SK-N-DZ (cell line): Measurements from ENCODE around the gene TAS1R1.

Experiments
- DNase-seq: peaks from one replicate; pipeline ENCODE4 v3.0.0-alpha.2; 2015; ENCODE audit warnings: low spot score

TAS1R1 gene

DNA sequence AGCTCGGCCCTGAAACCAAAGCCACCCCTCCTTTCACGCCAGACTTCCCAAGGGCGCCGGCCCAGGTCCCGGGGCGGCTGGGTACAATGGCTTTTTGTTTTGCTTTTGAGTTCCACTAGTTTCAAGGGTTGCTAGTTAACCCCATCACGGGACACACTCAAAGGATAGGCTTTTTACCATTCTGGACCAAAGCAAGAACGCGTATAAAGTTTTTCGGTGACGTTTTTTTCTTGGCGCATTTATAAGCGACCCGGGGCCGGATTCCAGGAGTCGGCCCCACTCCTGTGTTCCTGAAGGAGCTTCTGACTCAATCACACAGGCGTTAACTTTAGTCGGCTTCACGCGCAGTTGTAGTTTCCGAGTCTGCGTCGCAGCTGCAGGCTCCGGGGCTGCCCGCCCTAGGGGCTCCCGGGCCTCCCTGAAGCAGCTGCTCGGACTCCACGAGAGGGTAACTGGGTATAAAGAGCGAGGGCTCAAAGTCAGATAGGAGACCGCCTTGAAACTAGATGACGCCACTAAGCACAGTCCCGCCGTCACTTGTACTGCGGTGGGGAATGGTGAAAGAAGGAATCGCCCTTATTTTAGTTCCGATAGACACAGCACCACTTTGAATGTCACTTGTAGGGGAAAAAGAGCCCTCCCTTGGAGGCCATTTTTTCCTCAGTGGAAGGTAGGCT lies 48.3 kb downstream of the TAS1R1 start:
- peak; percentile 68 for DNase-seq

DNA sequence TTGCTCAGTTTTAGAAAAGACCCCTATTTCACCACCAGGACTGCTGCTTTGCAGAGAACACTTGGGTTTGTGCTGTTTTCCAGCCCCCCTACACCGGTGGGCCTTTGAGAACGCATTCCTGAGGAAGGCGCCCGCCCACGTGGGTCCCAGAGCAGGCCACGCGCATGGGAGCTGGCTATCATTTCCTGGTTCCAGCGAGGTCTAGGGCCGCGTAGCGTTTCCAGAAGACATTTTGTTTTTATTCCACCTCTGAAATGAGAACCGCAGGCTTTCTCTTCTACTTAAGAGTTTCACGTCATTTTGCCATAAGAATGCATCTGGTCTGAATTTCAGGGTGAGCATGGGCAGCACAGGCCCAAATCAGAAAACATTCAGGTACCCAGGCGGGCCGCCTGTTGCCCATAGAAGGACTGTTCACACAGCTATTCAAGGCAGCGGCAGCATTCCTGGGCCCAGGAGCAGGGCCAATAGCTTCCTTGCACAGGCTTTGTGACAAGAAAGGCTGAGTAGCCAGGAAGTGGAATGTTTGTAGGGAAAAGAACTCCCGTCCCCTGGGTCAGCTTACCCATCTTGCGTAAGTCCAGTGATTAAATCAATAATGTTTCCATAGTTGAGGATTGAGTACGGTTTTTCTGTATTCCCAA lies 48.9 kb downstream of the TAS1R1 start:
- DNase-seq = peak; percentile 71

DNA sequence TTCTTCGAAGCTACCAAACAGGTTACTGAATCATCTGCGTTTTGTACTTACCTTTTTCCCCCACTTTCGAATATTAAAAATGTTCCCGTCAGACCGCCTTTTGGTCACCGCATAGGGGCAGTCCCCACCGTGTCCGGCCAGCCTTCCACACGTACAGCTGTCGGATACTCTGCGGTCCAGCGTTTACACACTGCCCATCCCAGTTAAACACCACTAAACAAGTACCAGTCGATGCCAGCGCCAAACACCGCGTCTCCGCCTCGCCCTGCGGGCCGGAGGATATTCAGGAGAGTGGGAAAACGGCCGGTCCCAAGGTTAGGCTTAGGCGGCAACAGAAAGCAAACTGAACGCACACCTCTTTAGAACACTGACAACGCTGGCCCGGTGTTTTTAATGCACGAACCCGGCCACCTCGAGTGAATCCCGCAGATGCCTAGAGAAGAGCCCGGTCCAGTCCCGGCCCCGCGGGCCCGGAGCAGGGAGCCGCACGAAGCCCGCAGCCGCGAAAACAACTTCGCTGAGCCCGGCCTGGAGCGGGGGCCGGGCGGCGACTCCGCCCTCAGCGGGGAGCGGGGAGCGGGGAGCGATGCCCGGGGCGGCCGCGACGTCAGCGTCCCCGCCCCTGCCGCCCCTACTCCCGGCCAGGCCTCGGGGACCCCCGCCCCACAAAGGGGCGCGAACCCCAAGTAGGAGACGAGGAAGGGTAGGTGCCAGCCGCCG lies 57.7 kb downstream of the TAS1R1 start:
- peak; percentile 36 for DNase-seq

DNA sequence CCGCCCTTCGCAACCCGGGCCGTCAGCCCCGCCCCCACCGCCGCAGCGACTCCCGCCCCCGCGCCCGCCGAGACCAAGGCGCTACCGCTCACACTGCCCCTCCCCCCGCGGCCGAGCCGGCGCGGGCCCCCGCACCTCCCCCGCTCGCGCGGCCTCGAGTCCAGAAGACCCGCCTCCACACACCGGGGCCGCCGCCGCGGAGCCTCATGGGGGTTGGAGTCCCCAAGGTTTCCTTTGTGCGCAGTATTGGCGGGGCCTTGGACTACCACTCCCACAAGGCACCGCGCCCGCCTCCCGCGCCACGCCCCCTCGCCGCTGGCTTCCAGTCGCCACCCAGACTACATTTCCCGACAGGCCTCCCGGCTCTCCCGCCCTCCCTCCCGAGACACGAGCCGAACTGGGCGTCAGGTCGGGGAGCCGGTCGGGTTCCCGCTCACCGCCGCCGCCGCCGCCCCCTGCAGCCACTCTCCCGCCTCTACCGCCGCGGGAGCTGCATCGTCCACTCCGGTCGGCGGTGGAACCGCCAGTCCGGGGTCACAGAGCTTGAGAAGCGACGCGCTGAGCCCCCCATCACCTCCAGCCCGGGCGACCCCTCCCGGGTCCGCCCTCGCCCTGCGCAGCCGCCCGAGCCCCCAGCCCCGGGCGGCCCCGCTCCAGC lies 58.4 kb downstream of the TAS1R1 start, which contains the start of gene PHF13:
TSS of gene PHF13 (plus strand) at position 371 of the 658 bp plus-strand sequence. CDS start 336 bp downstream, outside the sequence.
- DNase-seq = peak; percentile 97

DNA sequence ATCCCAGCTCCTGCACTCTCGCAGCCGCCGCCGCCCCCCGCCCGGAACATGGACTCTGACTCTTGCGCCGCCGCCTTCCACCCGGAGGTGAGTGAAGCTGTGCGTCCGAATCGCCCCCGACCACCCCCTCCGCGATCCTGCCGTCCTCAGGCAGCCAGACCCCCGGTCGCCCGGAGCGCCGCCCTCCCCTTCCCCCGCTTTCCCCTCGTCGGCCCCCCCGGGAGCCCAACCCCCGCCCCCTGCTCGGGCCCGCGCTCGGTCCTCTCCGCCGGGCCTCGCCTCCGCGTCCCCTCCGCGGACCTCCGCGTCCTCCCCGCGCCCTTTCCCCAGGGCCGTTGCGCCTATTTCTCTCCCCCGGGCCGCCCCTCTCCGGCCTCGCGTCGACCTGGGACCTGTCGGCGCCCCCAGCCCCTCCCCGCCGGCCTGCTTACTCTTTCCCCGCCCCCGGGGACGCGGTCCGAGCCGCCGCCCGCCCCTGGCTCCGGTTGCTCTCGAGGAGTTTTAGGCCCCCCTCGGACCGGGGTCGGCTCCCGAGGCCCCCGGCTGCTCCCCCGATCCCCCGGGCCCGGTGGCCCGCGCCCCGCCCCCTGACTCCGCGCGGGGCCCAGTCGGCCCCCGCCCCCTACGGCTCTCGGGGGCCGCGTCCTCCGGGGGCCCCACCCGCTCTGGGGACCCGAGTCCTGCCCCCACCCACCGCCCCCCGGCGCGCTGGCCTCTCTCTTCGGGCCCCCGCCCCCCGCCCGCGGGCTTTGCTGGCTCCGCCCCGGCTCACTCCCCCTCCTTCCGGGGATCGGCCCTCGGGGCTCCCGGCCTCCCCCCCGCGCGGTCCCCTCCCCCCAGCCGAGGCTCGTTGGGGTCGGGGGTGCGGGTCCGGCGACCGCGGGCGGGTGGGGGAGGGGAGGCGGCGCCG lies 59.2 kb downstream of the TAS1R1 start:
- DNase-seq = no peak

DNA sequence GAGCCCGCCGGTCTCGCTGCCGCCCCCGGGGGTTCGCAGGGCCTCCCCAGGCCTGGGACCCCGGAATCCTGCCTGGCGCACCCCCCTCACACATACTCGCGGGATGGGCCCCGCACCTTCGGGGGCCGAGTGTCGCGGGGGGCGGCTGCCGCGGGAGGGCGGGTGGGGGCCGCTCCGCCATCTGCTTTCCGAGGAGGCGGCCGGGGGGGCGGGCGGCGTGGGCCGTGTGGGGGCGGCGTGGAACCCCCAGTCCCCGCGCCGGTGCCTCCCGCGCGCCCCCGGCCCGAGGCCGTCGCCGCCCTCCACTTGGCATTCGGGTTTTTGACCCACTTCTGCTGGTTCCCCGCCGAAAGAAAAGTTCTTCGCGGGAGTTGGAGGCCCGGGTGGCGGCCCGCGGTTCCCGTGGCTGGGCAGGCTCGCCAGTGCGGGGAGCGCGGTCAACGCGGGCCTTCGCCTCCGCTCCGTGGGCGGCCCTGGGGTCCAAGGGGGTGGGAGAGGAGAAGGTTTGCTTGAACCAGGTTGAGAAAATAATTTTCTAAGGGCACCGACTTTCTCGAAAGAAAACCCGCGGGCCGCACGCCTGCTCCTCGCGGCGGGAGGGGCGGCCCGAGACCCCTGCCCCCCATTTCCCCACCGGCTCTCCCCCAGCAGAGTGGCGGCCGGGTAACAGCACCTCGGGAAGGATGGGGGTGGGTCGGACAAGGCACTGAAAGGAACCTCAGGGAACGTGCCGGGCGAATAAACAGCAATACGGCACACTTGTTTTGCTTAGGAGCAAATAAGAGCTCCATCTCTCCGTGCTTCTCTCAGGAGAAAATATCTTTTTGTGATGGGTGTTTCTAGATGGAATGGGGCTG lies 60.0 kb downstream of the TAS1R1 start:
- DNase-seq = no peak

DNA sequence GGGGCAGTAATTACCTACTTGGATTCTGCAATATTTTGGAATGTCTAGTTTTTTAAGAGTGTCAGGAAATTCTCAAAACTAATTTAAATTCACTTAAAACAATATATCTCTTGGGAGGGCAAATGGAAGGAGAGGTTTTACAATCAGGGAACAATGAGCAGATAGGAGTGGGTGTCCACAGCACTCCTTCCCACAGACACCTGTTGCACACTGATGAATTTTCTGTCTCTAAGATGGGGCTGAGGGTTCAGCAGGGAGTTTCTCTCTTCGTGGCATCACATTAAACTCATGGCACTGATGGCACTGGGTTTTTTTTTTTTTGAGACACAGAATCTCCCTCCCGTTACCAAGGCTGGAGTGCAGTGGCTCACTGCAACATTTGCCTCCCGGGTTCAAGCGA lies 63.9 kb downstream of the TAS1R1 start:
- no peak for DNase-seq

DNA sequence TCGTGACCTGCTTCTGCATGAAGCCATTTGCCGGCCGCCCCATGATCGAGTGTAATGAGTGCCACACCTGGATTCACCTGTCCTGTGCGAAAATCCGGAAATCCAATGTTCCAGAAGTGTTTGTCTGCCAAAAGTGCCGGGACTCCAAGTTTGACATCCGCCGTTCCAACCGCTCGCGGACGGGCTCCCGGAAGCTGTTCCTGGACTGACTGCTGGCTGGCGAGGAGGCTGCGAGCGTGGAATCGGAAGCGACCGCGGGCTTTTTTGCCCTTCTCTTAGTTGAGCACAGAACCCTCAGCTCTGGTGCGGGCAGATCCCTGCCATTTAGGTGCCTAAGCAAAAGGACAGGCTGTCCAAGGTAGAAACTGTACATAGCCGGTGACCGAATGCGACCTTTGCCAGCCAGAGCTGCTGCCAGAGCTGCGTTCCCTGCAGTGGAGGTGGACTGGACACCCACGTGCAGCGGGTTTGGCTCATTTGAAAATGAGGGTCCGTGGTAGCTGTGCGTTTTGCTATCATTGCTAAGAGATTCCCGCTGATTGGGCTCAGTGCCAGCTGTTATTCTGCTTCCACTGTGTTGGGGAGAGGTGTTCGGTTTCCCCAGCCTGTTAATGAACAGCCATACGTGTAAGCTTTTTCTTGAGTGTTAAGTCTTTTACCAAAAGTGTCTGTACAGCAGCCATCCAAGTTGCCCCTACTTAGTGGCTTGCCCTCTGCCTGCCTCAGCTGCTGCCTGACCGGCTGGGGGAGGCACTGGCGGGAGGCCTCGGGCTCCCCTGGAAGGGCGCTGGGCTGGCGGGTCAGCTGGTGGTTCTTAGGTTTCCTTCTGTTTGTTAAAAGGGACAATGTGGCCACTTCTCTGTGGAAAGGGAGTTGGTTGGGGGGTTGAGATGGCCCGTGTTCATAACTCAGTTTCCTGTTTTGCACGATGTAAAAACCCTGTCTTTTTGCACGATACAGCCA lies 66.6 kb downstream of the TAS1R1 start:
- DNase-seq = no peak

DNA sequence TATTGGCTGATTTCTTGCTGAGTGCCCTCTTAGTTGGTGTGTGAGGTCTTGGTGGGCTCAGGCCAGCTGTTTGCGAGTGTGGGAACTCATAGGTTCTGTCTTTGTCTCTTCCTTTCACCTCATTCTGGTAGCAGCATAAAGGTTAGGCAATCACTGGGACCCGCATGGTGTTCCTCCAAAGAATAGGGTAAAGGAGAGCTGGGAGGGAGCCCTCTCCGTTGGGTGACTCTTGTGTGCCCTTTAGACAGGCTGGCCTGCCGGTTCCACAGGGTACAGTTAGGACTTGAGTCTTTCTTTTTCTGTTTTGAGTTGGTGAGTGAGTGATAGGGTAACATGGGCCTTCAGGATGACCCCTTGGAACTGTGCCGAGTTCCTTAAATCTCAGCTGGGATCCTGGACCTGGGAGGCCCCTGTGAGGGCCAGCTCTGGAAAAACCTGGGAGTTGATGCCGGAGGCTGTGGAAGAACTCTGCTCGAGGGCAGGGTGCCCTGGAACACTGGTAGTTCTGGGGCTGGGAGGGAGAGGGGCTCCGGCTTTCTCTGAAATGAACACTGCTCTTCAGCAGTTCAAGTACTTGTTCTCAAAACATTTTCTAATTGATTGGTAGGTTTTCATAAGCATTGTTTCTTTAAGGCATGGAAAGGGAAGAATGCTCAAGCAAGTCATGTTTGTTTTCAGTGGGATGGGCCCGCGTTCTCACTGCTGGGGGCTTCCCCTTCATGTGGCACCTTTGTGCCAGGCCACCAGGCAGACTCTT lies 67.5 kb downstream of the TAS1R1 start:
- DNase-seq = no peak

DNA sequence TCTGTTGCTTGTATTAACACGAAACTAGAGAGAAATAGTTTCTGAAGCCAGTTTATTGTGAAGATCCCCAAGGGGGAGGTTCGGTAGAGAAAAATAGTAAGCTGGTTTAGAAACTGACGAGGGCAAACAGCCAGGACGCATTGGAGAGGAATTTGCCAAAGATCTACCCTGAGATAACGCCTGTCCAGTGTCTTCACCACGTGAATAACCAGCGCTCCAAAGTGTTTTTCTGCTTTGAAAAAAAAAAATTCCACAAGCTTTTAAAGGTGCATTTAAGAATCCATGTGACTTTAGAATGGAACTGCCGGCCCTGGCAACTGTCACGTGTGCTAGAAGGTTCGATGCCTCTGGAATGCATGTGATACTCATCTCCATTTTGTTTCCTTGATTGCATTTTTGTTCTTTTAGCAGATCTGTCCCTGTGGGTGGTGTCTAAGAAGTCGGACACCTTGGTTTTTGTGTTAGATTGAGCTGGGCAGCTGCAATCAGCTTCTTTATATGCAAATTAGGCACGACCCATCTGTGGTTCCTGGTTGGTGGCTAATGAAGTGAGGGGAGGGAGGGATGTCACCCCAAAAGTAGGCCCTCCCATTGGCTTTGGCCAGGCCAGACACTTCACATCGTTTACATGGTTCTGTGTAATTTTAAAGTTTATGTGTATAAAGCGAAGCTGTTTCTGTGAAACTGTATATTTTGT lies 68.3 kb downstream of the TAS1R1 start:
- DNase-seq = no peak

DNA sequence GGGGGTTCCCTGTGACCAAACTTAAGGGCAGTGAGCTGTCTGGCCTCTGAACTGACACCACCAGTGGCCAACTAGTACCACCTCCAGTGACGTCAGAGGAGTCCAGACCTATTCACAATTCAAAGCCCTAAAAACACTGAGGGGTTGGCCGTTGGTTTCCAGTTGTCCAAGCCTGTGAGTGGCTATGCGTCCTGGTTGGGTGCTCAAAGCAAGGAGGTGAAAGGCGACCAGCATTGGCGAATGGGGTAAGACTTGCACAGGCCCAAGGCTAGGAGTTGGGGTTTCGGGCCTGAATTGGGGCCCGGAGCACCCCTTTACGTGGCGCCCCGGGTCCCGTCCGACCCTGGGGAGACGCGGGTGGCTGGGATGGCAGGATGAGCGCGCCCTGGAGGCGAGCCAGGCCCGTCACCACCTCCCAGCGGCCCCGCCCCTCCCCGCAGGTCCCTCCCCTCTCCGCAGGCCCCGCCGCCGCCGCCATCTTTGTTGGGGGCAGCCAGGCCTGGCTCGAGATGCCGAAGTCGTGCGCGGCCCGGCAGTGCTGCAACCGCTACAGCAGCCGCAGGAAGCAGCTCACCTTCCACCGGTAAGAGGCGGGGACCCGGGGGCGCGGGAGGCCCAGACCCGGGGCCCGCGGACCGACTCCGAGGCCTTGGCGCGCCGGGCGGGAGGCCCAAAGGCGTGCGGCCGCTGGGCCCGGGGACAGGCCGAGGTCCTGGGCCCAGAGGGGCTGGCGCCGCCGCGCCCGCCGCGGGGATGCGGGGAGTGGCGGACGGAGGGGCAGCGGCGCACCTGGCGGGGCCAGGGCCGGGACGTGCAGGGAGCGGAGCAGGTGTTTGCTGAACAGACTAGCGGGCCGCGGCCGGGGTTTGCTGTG lies 69.8 kb downstream of the TAS1R1 start, which contains the start of gene THAP3:
TSS of gene THAP3 (plus strand) at position 159 of the 874 bp plus-strand sequence. CDS start at position 510, 351 bp downstream.
- DNase-seq = peak; percentile 73

DNA sequence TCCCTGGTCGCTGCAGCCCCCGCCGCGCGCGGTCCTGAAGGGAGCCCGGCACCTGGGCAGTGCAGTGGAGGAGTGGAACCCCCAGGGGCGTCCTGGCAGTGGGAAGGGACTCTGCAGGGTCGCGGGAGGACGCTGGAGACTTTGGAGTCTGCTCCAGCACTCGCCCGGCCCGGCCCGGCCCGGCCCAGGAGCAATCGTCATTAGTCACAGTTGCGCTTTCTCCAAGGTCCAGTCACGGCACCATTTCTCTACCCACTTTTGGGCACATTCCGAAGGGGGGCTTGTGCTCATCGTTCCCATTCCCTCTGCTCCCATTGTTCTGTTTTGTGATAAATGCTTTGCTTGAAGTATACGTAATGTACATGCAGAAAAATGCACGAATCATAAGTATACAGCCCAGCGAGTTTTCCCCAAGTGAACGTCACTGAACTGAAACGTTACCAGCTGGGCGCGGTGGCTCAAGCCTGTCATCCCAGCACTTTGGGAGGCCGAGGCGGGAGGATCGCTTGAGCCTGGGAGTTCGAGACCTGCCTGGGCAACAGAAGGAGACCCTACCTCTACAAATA lies 70.6 kb downstream of the TAS1R1 start:
- DNase-seq = no peak

DNA sequence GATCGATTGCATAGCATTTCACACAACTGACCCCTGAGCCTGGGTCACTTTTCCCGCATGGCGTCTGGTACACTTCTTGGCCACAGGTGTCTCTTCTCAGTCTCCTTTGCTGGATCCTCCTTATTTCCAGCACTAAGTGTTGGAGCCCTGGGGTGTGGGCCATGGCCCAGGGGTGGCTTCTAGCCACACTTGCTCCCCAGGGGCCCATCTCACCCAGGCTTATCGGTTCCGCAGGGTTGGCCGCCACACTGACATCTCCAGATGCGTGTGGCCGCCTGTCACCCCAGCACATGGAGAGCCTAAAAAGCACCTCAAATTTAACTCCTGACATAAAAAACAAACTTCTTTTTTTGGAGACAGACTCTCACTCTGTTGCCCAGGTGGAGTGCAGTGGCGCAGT lies 71.9 kb downstream of the TAS1R1 start:
- no peak for DNase-seq

DNA sequence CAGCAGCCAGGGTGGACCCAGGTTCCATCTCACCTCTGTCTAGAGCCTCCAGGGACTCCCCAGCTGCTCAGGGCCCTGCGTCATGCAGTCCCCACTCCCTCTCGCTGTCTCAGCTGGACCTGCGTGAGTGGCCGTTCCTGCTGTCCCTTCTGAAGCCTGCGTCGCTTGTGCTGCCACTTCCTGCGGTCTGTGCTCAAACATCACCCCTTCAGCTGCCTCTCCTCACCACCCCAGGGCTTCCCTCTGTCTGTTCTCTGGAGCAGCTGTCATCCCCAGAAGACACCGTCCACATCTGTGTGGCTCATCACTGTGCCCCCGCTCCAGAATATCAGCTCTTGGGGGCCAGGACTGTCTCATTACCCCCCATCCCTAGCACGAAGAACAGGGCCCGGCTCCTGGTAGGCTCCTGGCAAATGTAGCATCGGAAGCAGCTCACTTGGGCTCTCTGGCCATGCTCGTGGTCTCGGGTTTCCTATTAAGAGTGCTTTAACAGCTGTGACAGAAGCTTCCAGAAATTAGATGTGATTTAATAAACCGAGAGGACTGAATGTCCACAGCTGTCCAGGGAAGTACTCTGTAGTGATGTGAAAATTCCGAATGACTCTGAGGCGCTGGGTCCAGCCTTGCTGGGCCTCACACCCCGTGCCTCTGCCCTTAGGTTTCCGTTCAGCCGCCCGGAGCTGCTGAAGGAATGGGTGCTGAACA lies 72.9 kb downstream of the TAS1R1 start:
- no peak for DNase-seq

DNA sequence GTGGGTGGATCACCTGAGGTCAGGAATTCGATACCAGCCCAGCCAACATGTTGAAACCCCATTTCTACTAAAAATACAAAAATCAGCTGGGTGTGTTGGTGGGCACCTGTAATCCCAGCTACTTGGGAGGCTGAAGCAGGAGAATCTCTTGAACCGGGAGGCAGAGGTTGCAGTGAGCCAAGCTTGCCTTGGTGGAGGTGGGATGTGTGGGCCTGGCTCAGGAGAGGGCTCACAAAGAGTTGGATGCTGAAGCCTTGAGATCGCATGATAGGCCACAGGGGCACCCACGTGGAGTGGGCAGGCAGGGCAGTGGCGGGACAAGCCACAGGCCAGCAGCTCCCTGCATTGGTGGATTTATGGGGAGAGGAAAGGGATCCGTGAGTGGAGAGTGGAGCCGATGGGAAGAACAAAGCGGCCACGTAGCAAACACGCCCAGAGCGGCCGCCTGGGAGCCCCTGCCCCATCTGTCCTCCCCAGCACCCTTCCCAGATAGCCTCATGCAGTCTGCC lies 73.9 kb downstream of the TAS1R1 start:
- no peak for DNase-seq
